Suppressor macrophage treated with lipopolysaccharide for 4 hours (primary cell): ENCODE measurements around the gene STARD7.

Experiments used
- DNase-seq: peaks from one replicate; pipeline ENCODE4 v3.0.0-alpha.2; 2020

Gene STARD7

DNA sequence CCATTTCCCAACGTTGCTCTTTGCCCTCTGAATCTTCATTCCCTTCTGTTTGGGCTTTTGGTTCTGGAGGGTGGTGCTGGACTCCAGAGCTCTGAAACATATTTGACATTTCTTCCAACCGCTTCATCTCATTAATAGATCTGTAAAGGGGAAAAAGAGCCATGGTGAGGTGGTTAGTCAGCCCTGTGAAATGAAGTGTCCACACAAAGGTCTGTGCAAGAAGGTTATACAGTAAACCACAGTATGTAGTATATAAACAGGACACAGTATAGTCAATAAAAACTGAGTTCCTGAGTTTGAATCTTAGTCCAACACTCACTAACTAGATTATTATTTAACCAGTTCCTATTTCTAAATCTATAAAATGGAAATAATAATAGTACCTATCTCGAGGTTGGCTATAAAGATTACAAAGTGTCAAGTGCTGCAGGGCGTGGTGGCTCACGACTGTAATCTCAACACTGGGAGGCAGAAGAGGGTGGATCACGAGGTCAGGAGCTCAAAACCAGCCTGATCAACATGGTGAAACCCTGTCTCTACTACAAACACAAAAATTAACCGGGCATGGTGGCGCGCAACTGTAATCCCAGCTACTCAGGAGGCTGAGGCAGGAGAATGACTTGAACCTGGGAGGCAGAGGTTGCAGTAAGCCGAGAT is 13.1 kb downstream of the STARD7 start:
- DNase-seq, result no peak

DNA sequence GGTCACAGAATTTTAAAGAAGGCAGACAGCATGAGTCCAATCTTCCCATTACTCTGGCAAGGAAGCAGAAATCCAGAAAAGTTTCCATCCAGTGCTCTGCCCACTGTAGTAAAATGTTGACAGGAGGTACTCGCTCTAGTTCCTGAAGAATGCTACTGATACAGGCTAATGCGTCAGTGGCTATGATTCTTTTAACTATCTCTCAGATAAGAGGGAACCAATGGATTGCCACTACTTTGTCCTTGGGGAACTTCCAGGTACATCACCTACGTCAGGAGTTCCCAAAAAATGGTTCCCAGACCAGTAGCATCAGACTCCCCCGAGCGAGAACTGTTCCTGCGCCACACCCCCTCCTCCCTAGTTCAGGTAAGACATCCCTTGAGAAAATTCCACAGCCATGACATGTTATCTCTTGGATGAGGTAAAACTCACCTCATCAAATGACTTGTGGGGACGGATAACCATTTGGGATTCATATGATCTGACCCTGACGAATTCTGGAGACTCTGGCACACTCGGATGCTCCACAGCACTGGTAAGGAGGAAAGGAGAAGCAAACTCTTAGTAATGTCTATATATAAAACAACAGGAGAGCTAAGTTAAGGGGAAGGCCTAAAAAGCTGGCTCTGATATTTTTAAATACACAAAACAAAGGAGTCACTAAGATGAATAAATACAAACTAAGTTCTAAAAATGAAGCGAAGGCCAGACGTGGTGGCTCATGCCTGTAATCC is 16.5 kb downstream of the STARD7 start:
- DNase-seq, result no peak

DNA sequence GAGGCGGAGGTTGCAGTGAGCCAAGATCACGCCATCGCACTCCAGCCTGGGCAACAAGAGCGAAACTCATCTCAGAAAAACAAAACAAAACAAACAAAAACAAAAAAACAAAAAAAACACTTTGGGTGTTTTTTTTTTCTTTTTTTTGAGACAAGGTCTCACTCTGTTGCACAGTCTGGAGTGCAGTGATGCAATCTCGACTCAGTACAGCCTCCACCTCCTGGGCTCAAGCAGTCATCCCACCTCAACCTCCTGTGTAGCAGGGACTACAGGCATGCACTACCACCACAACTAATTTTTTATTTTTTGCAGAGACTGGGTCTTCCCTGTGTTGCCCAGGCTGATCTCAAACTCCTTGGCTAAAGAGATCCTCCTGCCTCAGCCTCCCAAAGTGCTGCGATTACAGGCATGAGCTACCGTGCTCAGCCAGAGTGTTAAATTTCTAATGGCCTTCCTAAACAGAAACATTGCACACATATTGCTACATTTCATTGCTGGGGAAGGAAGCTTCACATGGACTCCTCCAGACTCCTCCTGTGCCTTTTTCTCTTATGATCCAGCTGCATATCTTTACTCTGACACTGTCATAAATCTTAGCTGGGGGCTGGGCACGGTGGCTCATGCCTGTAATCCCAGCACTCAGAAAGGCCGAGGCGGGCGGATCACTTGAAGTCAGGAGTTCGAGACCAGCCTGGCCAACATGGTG is 19.7 kb downstream of the STARD7 start:
- no peak for DNase-seq

DNA sequence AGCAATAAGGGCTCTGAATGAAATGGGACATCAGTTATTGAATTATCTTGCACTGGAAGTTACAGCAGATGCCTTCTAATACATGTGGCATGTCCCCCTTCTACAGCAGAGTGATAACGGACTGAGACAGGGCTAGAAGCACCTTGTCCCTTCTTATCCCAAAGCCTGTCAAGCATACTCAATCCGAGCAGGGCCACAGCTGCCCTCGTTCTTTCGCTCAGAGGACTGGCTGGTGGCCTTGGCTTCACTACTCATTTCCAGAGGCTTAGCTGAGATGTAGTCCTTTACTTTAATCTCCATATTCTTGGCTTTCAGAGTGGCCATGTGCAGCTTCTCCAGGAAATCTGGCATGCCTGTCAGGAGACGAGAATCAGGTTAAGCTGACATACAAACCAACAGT is 22.1 kb downstream of the STARD7 start:
- no peak for DNase-seq

DNA sequence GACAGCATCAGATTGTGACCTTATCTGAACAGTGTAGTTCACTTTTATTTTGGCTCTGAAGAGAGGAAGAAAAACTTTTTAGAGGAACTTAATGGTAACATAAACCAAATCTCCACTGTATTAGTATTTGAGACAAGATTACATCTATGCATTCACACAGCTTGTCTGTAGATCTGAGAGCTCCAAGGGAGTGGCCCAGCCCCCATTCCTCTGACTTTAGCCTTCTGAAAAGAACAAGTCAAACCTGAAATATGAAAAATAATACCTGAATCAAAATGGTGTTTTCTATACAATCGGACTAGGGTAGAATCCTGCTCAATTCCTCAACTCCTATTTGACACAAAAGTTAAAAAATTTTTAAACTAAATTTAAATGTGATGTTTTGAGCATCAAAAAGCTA is 23.1 kb downstream of the STARD7 start:
- peak; percentile 21 for DNase-seq

DNA sequence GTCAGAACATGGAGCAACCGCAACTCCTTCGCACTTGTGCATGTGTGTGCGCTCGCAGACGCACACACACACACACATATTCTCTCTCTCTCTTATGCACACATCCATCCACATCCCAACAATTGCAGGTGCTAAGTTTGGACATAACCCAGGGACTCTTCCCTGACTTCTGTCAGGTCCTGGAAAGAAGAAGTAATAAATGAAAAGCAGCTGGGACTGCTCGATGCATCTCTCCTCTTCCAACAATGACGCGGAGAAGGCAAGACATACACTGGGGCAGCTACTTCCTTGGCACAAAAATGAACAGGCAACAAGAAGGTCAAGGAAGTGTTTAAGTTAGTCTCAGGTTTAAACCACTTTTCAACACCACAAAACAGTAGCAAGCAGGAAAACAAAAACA is 23.6 kb downstream of the STARD7 start:
- DNase-seq, result no peak

DNA sequence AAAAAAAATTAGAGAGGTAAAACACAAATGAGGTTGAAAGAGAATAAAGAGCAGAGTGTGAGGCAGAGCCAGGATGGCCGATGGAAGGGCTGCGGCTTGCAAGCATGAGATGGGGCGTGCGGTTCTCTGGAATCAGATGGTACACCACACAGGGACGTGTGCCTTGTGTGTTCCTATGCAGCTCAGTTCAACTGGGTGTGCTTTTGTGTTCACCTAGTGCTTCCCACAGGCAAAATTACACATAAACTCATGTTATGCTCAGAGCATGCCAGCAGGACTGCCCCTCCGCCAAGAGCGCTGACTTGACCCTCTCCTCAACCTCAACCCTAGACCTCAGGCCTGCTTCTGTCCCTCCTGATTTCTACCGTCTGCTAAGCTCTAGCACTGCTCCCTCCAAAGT is 24.4 kb downstream of the STARD7 start:
- no peak for DNase-seq

DNA sequence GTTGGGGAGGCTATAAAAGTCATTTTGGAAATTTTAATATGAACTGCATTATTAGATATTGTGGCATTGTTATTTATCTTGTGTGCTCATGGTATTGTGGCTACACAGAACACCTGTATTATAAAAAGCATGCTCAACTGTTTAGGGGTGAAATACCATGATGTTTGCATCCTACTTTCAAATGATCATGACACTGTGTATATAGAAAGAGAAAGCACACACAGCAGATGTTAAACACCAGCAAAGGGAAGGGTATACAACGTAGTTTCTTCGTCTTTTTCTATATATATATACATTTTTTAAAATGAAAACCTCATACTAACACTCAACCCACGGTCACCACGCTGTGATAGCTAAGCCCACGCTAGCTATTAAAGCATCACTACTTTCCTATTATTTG is 27.1 kb downstream of the STARD7 start:
- DNase-seq, result no peak

DNA sequence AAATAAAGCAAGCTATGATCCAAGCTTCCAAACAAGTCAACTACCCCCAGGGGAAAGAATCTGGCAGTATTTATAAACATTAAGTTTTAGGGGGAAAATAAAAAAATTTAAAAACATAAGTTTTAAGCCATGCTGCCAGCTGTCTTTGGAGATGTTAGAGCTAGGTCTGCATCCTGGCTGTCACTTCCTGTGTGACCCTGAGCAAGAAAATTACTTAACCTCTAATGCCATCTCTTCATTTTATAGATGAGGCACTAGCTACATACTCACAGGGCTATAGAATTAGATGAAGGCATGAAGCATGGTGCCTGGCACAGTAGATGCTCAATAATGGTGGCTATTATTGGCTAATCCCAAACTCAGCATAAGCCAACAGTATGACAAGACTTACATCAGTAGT is 28.1 kb downstream of the STARD7 start:
- DNase-seq, result no peak

DNA sequence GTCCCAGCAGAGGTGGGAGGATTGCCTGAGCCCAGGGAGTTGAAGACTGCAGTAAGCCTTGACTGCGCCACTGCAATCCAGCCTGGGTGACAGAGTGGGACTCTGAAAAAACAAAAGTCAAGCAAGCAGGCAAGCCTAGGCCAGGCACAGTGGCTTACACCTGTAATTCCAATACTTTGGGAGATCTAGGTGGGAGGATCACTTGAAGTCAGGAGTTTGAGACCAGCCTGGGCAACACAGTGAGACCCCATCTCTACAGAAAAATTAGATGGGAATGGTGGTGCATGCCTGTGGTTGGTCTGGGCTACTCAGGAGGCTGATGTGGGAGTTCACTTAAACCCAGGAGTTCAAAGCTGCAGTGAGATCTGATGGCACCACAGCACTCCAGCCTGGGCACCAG is 28.6 kb downstream of the STARD7 start:
- no peak for DNase-seq

DNA sequence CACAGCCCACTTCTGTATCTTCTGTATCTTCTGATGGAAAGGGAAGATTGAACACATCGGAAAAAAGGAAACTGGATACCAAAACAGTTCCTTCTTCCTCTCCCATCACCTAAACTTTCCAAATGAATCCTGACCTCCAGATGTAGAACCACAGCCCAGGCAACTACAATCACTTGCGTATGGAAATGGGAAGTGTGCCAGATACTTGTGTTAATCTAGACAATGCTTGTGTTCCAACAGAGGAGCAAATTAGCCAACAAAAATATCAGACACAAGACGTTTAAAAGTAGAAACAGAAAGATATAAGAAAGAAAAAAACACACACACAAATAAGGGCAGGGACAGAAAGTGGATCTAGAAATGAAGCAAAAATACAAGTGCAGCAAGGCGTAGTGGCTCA is 32.0 kb downstream of the STARD7 start:
- no peak for DNase-seq

DNA sequence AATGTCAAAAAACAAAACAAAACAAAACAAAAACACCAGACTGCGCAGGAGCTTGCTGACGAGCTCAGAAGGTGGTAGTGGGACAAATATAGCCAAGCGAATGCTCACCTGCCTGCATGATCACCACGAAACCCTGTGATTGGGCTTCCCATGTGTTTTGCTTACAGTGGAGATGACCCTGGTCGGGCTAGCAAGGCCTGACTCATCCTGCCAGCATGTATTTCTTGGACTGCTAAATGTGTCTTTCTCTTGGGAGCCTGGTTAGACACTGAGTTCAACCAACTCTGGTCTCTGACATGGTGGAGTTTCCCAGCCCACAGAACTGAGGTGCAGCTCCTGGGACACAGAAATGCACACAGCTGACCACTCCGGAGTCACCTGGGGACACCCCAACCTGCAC is 32.7 kb downstream of the STARD7 start:
- no peak for DNase-seq

DNA sequence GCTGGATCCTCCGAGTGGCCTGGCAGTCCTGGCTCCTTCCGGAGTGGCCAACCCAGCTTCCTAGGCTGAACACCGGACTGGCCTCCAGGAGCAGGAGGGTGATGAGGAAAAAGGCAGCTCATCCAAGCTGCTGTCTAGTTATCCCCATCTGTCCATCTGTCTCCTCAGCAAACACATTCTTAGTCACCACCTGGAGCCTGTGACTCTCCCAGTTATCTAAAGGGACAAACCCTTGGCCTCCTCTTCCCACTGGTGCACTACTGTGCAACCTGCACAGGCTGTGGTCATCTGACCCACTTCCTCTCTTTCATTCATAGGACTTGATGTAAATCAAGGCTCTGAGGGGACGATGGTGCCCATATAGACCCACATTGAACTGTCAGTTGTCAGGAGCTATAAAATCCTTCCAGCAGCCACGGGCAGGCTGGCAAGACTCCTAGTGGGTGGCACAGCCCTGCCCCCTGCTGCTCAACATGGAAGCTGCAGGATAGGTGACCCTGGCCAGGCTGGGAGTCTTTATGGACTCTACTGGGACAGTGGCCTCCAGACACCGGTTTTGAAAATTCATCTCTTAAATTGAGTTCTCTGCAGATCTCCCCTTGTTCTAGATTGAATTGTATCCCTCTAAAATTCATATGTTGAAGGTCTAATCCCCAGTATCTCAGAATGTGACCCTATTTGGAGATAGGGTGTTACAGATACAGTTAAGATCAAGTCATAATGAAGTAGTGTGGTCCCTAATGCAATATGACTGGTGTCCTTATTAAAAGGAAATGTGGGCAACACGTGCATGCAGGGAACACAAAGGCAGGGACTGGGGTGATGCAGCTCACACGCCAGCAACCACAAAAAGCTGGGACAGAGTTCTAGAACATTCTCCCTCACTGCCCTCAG is 34.1 kb downstream of the STARD7 start:
- DNase-seq, result peak; percentile 88

DNA sequence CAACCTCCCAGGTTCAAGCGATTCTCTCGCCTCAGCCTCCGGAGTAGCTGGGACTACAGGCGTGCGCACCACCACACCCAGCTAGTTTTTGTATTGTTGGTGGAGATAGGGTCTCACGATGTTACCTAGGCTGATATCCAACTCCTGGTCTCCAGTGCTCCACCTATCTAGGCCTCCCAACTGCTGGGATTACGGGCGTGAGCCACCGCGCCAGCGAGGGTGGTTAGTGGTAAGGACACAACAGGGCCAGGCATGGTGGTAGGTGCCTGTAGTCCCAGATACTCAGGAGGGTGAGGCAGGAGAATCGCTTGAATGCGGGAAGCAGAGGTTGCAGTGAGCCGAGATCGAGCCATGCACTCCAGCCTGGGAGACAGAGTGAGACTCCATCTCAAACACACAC is 36.8 kb downstream of the STARD7 start:
- no peak for DNase-seq

DNA sequence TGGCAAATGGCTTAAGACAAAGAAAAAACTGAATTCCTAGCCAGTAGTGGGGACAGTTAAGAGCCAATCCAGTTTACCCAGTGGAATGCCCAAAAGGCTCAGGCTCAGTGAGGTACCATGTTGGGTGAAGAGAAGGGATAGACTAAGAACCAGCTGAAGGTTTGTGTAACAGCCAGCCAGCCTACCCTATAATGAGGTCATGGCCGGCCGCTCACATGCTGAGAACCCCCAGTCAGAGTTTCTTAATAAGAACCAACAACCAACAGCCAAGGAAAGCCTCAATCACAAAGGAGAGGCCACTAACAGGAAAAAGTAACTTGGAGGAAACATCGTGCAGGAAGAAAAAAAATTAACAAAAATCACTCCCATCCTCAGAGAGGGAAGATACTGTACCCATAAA is 38.0 kb downstream of the STARD7 start:
- DNase-seq, result peak; percentile 54

DNA sequence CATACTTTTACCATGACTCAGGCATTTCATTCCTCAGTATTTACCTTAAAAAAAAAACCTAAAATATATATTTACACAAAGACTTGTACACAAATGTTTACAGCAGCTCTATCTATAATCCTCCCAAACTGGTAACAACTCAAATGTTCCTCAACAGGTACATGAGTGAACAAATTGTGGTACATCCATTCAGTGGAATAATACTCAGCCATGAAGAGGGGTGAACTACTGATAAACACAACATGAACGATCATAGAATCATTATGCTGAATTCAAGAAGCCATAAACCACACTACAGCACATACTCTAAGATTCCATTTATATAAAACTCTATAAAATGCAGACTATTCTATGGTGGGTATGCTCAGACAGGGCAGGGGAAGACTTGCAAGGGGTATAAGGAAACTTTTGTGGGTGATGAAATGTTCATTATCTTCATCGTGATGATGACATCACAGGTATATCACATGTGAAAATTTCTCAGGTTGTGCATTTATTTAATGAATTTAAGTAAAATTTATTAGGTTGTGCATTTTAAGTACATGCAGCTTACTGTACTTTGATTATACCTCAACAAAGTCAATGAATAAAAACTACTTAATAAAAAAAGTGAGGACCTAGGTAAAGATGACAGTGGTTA is 38.6 kb downstream of the STARD7 start:
- DNase-seq, result no peak

DNA sequence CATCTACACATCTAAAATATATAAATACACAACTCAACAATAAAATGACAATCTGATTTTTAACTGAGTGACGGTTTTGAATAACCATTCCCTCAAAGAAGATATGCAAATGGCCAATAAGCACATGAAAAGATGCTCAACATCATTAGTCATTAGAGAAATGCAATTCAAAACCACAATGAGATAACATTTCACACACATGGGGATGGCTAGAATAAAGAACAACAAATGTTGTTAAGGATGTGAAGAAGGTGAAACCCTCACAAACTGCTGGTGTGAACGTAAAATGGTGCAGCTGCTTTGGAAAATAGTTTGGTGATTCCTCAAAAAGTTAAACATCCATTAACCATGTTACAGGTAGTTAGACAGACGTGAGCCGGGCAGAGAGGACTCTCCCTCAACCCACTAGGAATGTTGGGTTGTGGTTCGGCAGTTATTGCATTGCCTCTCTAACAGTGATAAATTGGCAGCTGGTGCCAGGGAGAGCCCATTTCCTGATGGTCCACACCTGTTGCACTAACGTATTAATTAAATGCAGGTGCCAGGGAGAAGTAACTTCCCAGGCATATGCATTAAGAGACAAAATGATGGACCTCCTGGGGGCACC is 41.1 kb downstream of the STARD7 start:
- no peak for DNase-seq

DNA sequence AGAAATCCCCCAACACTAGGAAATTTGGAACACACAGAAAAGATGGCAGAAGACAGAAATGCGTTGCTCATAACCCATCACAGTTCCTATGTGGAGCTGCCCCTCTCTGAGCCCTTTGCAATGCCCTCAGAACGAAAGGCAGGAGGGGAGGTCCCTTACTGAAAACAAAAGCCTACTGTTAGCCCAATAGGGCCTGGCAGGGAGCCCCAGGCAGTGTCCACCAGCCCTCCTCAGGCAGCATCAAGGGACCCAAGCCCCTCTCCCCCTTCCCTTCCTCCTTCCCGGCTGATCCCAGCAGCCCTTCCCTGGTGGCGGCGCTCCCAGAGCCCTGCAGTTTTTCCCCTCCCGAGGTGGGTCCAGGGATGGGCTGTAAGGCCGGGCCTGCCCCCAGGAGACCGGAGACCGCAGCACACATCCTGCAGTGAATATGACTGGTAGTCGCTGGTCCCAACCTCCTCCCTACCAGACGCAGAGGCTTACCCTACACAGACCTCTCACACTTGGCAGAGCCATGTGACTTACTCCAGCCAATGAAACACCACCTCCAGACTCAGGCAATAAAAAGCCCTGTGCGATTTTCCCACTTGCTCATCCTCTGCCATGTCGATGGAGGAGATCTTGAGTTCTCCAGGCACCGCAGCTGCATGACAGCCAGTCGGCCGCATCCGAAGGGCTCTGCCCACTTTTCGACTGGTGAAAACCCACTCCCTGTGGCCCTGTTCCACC is 44.0 kb downstream of the STARD7 start:
- no peak for DNase-seq

DNA sequence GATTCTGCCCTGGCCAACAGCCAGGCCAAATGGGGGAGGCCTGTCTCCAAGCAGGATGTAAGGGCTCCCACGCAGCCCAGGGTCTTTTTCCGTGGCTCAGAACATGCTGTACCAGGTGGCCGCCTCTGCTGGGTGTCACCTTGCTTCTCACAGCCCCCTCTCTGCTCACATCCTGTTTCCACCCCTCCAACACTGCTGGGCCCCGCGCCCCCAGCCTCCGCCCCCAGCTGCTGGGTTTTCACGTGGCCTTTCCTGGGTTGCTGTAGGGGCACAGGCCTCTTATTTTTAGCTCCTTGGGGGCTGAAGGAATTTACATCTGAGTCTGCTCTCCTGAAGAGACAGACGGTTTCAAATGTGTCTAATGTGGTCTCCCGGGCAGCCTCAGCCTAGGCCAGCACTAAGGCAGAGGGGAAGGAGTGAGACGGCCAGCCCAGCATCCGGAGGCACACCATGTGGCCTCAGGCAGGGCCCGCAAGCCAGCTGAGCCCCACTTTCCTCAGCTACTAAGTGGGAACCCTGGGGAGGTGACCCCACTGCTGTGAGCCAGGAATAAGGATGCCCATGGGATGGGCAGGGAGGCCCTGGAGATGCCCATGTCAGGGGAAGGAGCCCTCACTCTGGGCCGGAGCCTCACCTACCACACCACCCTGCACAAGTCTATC is 44.7 kb downstream of the STARD7 start:
- DNase-seq, result no peak

DNA sequence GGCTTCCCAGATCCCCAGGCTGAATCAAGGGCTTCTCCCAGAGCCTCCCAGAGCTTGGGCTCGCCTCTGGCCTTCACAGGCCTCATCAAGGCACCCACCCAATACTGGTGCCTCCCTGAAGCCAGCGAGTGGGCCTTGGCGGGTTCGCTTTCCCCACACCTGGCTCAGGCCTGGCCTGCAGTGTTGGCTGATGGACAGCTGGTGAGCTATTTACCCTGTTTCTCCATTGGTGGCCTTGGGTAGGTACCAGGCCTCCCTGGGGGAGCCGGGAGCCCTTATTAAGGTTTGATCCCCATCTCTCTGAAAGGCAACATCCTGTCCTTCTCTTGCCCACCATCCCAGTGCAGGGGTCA is 45.2 kb downstream of the STARD7 start:
- no peak for DNase-seq

DNA sequence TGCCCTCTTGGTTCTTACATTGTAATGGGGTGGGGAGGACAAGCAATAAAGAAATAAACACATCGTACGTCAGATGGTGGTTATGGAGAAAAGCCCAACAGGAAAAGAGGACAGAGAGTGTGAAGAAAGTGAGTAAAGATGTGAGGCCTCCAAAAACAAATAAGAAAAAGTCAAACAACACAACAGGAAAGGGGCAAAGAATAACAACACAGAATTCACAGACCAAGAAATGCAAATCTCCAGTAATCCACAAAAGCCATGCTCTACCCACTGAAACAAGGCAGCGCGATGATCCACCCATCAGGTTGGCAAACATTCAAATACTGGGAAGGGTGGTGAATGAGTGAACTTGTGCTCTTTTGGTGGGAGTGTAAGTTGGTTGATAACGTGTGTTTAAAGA is 46.7 kb downstream of the STARD7 start:
- DNase-seq, result no peak
